Upper lobe of right lung (tissue), 1 donor: Measurements from ENCODE around the gene SERPINE1. TPM values are rescaled to one million over a fixed set of nuclear protein-coding genes. Genes with fewer than 3 reads are reported as not detected.
A peak's percentile ranks its signal among the peaks of the same experiment; 100 is the strongest.

ENCODE experiments used
- ATAC-seq: fragments of 200-7000 bp; cut with Tn5 transposase; one replicate; pipeline ENCODE4 v1.9.1; 2020; ENCODE audit warnings: mild to moderate bottlenecking, moderate library complexity
- DNase-seq: peaks from one replicate; pipeline ENCODE4 v3.0.0-alpha.2; 2020
- H3K27ac ChIP-seq: fragments of 200-600 bp; one replicate; pipeline ENCODE4 v1.8.0; 2022
- H3K27me3 ChIP-seq: fragments of 200-600 bp; one replicate; pipeline ENCODE4 v1.8.0; 2022; ENCODE audit warnings: mild to moderate bottlenecking
- H3K36me3 ChIP-seq: fragments of 200-600 bp; one replicate; pipeline ENCODE4 v1.8.0; 2022
- H3K4me1 ChIP-seq: fragments of 200-600 bp; one replicate; pipeline ENCODE4 v1.8.0; 2022
- H3K4me3 ChIP-seq: fragments of 200-600 bp; one replicate; pipeline ENCODE4 v1.8.0; 2022; ENCODE audit warnings: mild to moderate bottlenecking
- H3K9me3 ChIP-seq: fragments of 200-600 bp; one replicate; pipeline ENCODE4 v1.8.0; 2022
- CTCF ChIP-seq: fragments of 200-600 bp; IDR thresholded peaks from one replicate; pipeline ENCODE4 v1.8.0; 2022; ENCODE audit warnings: antibody characterized with exemption
- intact Hi-C: fragments of 100-400 bp; cut with DNase I; formaldehyde crosslinking; loops from one replicate; pipeline ENCODE4 v1.11.0; 2022
- total RNA-seq: library from RNA; stranded (reverse); fragmentation: NEBNext Ultra II Directional; extraction: Animal tissue kit (Norgen Biotek cat#: 25700); gene quantifications from one replicate; pipeline ENCODE4 v1.2.1, GENCODE V29; 2021
- donor health status: DM: no; HTN: yes; CAD: no; lungs with severe emphysema.

SERPINE1 gene
- total RNA-seq, 1 donor from 2014 or later = 13.7 TPM

DNA sequence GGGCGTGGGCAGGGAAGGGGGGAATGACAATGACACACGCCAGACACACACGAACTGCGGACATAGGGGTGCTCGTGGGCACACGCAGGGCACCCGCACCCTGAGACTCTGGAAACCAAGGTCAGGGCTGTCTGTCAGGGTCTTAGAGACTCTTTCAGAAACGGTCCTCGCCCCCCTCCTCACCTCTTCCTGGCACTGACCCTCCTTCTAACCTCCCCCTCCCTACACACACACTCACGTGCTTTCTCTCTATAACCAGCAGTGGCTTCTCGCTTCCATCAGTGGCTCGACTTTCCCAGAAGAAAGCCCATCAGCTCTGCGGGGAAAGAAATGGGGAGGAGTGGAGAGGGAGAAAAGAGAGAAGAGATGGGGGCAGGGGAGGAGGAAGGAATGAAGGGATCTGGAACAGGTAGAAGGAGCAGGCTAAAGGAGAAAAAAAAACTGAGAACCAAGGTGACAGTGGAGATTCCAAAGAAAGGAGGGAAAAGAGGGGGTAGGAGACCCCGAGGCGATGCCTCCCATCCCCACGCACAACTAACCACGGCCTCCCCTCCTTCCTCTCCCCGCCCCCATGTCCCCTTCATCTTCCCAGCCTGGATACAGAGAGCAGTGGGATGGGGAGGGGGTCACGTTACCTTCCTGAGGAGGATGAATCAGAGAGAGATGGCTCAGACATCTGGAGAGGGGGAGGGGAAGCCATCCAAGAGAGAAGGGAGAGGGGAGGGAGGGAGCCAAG, 40.2 kb downstream of the SERPINE1 start:
- DNase-seq = no peak
- TF ChIP-seq CTCF = no peak
- no peaks in the 10 kb centered on the region for H3K36me3 ChIP-seq
- intact Hi-C loops = no loop called here
- H3K27me3 ChIP-seq = peaks cover 92% of the 10 kb centered on the region
- ATAC-seq = no peak
- H3K9me3 ChIP-seq = no peaks in the 10 kb centered on the region
- H3K4me1 ChIP-seq = peaks cover 41% of the 10 kb centered on the region
- H3K27ac ChIP-seq = no peak overlapping the region
- H3K4me3 ChIP-seq = no peak overlapping the region

GRCh38 chr7:101167645-101168411, 40.9 kb downstream of the SERPINE1 start:
- Histone ChIP-seq H3K27ac (no peak overlapping the region), H3K4me1 (peaks cover 44% of the 10 kb centered on the region), H3K27me3 (peaks cover 95% of the 10 kb centered on the region), H3K9me3 (no peaks in the 10 kb centered on the region), H3K36me3 (no peaks in the 10 kb centered on the region), H3K4me3 (no peak overlapping the region)
- intact Hi-C loops = no loop called here
- TF ChIP-seq CTCF = no peak
- ATAC-seq (no peak), DNase-seq (no peak)

DNA sequence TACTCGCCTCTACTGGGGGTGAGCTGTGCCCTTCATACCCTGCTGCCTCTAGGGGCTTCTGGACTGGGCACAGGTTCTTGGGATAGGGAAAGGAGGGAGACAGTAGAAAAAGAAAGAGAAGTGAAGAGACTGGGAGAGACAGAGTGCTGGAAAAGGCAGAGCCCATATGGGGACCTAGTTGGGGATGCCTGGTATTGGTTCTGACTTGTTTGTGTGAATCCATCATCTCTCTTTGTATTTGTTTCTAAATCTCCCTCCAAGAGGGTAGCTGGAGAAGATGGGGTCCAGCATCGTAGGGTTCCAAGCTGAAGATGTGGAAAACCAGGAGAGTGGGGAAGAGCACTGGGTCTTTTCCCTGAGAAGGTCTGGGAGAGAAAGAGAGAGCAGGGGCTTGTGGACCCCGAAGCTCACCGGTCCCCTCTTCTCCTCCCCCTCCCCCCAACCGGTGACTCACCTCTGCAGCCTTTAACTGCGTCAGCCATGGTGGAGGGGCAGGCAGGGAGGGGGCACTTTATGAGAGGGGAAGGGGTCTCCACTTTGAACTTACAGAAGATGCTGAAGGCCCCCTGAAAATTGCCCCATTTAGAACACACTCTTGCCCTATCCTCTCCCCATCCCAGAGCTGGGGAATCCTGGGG, 41.6 kb downstream of the SERPINE1 start:
- Histone ChIP-seq H3K36me3 (no peaks in the 10 kb centered on the region), H3K4me1 (peaks cover 44% of the 10 kb centered on the region), H3K27me3 (peaks cover 98% of the 10 kb centered on the region), H3K9me3 (no peaks in the 10 kb centered on the region), H3K4me3 (no peak overlapping the region), H3K27ac (no peak overlapping the region)
- no peak for ATAC-seq
- no peak for DNase-seq
- intact Hi-C loops = no loop called here
- TF ChIP-seq CTCF = no peak

- no peaks in the 10 kb centered on the region for H3K9me3 ChIP-seq
- intact Hi-C loops = no loop called here
- H3K36me3 ChIP-seq = no peaks in the 10 kb centered on the region
- no peak for ATAC-seq
- no peak for TF ChIP-seq CTCF
- no peak overlapping the region for H3K4me3 ChIP-seq
- H3K4me1 ChIP-seq = peaks cover 39% of the 10 kb centered on the region
- peaks cover 98% of the 10 kb centered on the region for H3K27me3 ChIP-seq
- no peak overlapping the region for H3K27ac ChIP-seq
- no peak for DNase-seq
Observed at GRCh38 chr7:101169110-101169837, 42.4 kb downstream of the SERPINE1 start.

GRCh38 chr7:101169838-101170551, 43.1 kb downstream of the SERPINE1 start:
- no peak overlapping the region for H3K4me3 ChIP-seq
- H3K36me3 ChIP-seq = no peaks in the 10 kb centered on the region
- H3K9me3 ChIP-seq = no peaks in the 10 kb centered on the region
- H3K27me3 ChIP-seq = peaks cover 98% of the 10 kb centered on the region
- TF ChIP-seq CTCF = peak; percentile 87
- H3K27ac ChIP-seq = no peak overlapping the region
- intact Hi-C loops = no loop called here
- ATAC-seq = peak; percentile 69
- H3K4me1 ChIP-seq = peaks cover 35% of the 10 kb centered on the region
- DNase-seq = peak; percentile 86
